K562 (cell line): Measurements from ENCODE around the gene TBL2. TPM values are rescaled to one million over a fixed set of nuclear protein-coding genes. Genes with fewer than 3 reads are reported as not detected.
A peak's percentile ranks its signal among the peaks of the same experiment; 100 is the strongest.

Source experiments
- COPS2 ChIP-seq: fragments of 450-650 bp; conservative IDR thresholded peaks from 2 replicates; pipeline ENCODE4 v1.6.1; 2016; ENCODE audit warnings: mild to moderate bottlenecking, moderate library complexity
- HDAC3 ChIP-seq: fragments of 450-650 bp; IDR thresholded peaks from 2 replicates; pipeline ENCODE4 v1.6.1; 2018; ENCODE audit warnings: borderline replicate concordance, mild to moderate bottlenecking, moderate library complexity; ENCODE audit not compliant: partially characterized antibody
- HNRNPK ChIP-seq: fragments of 200-400 bp; formaldehyde crosslinking; IDR thresholded peaks from one replicate; pipeline ENCODE4 v1.6.1; 2018; ENCODE audit warnings: mild to moderate bottlenecking, low read depth, low read length; ENCODE audit not compliant: poor library complexity, severe bottlenecking
- HNRNPUL1 ChIP-seq: fragments of 200-400 bp; formaldehyde crosslinking; IDR thresholded peaks from 2 replicates; pipeline ENCODE4 v1.6.1; 2017; ENCODE audit warnings: low read length
- KAT7 ChIP-seq: sonication (generic); formaldehyde crosslinking; IDR thresholded peaks from 2 replicates; pipeline ENCODE4 v1.8.0; 2022; ENCODE audit warnings: missing genetic modification reagents, mild to moderate bottlenecking, borderline replicate concordance
- SNIP1 ChIP-seq: fragments of 450-650 bp; IDR thresholded peaks from 2 replicates; pipeline ENCODE4 v1.7.1; 2017; ENCODE audit warnings: low read depth, mild to moderate bottlenecking
- SPI1 ChIP-seq: IDR thresholded peaks from 2 replicates; pipeline ENCODE4 v1.6.1; 2011; ENCODE audit warnings: low read depth, low read length, control low read depth, borderline replicate concordance
- TEAD4 ChIP-seq, 2 experiments: sonication (generic) in 1 of 2; formaldehyde crosslinking in 1 of 2; IDR thresholded peaks; 2 replicates each; pipeline versions ENCODE4 v1.6.1 to v1.8.0; 2012 to 2022; ENCODE audit warnings: borderline replicate concordance in 1 of 2, inconsistent platforms in 1 of 2, low read length in 1 of 2, mild to moderate bottlenecking in 1 of 2, missing genetic modification reagents in 1 of 2
- ZBTB8A ChIP-seq: fragments of 450-650 bp; IDR thresholded peaks from 2 replicates; pipeline ENCODE4 v1.6.1; 2018; ENCODE audit warnings: mild to moderate bottlenecking, moderate library complexity; ENCODE audit not compliant: partially characterized antibody
- ZKSCAN1 ChIP-seq: fragments of 150-350 bp; IDR thresholded peaks from 2 replicates; pipeline ENCODE4 v1.6.1; 2016; ENCODE audit warnings: low read depth, low read length
- ZNF778 ChIP-seq: fragments of 450-650 bp; formaldehyde crosslinking; IDR thresholded peaks from 2 replicates; pipeline ENCODE4 v1.4.0; 2020; ENCODE audit warnings: mild to moderate bottlenecking, moderate library complexity
- ZSCAN29 ChIP-seq: fragments of 450-650 bp; IDR thresholded peaks from 2 replicates; pipeline ENCODE4 v1.6.1; 2017
- polyA plus RNA-seq, 8 experiments: library from polyadenylated mRNA; depleted of rRNA in 4 of 8; stranded (reverse) in 5 of 8; unstranded in 3 of 8; fragments of >200 nt; fragmentation: Nextera tagmentation in 2 of 8; fragmentation: Illumina TruSeq in 1 of 8; extraction: Ambion mirVana in 2 of 8; extraction: Trizol in 1 of 8; gene quantifications; 2 replicates each; pipeline versions ENCODE4 v1.2.1 to v1.2.3, GENCODE V29; 2011 to 2014; ENCODE audit warnings: inconsistent platforms in 1 of 8, missing spikeins in 1 of 8
- total RNA-seq, 7 experiments: library from RNA; depleted of rRNA in 6 of 7; stranded (reverse); fragments of >200 nt in 6 of 7; fragmentation: Illumina TruSeq in 2 of 7; extraction: Trizol in 2 of 7; gene quantifications; 2 replicates each; pipeline versions ENCODE4 v1.2.1 to v1.2.3, GENCODE V29; 2011 to 2021; ENCODE audit warnings: low replicate concordance in 1 of 7
- TF ChIP-seq, protein P1 (sequence below), 2 experiments: fragments of 150-350 bp in 1 of 2; IDR thresholded peaks; 2 replicates each; pipeline ENCODE4 v1.6.1; 2012 to 2016; ENCODE audit warnings: low read depth in 2 of 2, low read length in 2 of 2, mild to moderate bottlenecking in 1 of 2, moderate library complexity in 1 of 2
- TF ChIP-seq, protein P2 (sequence below): fragments of 450-650 bp; IDR thresholded peaks from 2 replicates; pipeline ENCODE4 v1.6.1; 2017; ENCODE audit warnings: antibody characterized with exemption
- TF ChIP-seq, protein P3 (sequence below): sonication (generic); formaldehyde crosslinking; IDR thresholded peaks from 2 replicates; pipeline ENCODE4 v1.9.0; 2022; ENCODE audit warnings: mild to moderate bottlenecking, missing genetic modification reagents
- TF ChIP-seq, protein P4 (sequence below): sonication (generic); formaldehyde crosslinking; IDR thresholded peaks from 2 replicates; pipeline ENCODE4 v1.8.0; 2022; ENCODE audit warnings: mild to moderate bottlenecking, missing genetic modification reagents
- TF ChIP-seq, protein P5 (sequence below), 2 experiments: fragments of 200-800 bp in 1 of 2; sonication (Bioruptor generic) in 1 of 2; sonication (generic) in 1 of 2; formaldehyde crosslinking in 1 of 2; IDR thresholded peaks in 1 of 2; conservative IDR thresholded peaks in 1 of 2; 2 replicates each; pipeline versions ENCODE4 v1.5.0 to v1.6.1; 2016 to 2020; ENCODE audit warnings: missing compliant biosample characterization in 1 of 2, missing genetic modification characterization in 1 of 2, missing genetic modification reagents in 1 of 2

The TBL2 gene
- total and polyA plus RNA-seq, 9 of the 15 experiments (the other 6 are each of a cell fraction or from before 2014, with no cell fraction given): 2.5 to 123 (median 49.2) TPM

DNA sequence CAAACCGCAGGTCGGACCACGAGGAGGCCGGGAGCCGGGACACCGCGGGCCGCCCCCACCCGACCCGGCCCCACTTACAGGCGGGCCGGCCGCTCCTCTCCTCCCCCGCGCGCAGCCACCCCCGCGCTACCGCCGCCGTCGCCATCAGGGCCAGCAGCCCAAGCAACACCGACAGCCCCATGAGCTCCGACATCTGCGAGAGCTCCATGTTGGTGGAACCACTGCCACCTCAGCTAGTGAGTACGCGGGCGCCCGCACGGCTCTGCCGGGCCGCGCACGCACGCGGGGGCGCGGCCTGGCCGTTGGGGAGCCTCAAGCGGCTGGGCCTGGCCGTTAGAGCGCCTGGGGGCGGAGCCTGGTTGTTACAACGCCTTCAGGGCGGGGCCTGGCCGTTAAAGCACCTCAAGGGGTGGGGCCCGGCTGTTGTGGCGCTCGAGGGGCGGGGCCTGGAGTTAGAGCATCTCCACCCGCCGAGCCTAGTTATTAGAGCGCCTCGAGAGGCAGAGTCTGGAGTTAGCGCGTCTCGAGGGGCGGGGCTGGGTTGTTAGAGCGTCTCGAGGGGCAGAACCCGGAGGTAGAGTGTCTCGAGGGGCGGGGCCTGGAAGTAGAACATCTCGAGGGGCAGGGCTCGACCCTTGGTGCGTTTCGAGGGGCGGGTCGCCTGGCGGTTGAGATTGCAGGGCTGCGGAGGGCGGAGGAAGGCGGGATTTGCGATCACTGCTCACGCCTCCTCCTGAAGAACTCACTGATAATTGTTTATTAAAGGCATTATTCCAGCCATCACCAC, at the start of gene TBL2 (continued):
- TF ChIP-seq COPS2 (no peak), HNRNPK (no peak), ZNF778 (CRISPR knock-in tag) (no peak), HDAC3 (no peak), ZKSCAN1 (no peak), ZBTB8A (no peak), SPI1 (no peak), ZSCAN29 (no peak), HNRNPUL1 (no peak), TEAD4 (IDR thresholded peaks at IDR 0.05; ENCODE audit: low read length) (peak; percentile 50; the same call in 1 of the 2 replicates), TEAD4 (CRISPR knock-in tag; IDR thresholded peaks at IDR 0.05; ENCODE audit: borderline replicate concordance) (no peak), SNIP1 (no peak), KAT7 (0 out of 2 replicates have a peak, but pooled peaks have one; percentile 6)
- TF ChIP-seq, protein P1, sequence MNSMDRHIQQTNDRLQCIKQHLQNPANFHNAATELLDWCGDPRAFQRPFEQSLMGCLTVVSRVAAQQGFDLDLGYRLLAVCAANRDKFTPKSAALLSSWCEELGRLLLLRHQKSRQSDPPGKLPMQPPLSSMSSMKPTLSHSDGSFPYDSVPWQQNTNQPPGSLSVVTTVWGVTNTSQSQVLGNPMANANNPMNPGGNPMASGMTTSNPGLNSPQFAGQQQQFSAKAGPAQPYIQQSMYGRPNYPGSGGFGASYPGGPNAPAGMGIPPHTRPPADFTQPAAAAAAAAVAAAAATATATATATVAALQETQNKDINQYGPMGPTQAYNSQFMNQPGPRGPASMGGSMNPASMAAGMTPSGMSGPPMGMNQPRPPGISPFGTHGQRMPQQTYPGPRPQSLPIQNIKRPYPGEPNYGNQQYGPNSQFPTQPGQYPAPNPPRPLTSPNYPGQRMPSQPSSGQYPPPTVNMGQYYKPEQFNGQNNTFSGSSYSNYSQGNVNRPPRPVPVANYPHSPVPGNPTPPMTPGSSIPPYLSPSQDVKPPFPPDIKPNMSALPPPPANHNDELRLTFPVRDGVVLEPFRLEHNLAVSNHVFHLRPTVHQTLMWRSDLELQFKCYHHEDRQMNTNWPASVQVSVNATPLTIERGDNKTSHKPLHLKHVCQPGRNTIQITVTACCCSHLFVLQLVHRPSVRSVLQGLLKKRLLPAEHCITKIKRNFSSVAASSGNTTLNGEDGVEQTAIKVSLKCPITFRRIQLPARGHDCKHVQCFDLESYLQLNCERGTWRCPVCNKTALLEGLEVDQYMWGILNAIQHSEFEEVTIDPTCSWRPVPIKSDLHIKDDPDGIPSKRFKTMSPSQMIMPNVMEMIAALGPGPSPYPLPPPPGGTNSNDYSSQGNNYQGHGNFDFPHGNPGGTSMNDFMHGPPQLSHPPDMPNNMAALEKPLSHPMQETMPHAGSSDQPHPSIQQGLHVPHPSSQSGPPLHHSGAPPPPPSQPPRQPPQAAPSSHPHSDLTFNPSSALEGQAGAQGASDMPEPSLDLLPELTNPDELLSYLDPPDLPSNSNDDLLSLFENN (IDR thresholded peaks at IDR 0.05; ENCODE audit: low read depth in 2 of 2, low read length in 2 of 2): peak in 1 of 2 experiments; percentile 70; a peak in 1 of 4 replicates
- TF ChIP-seq, protein P2, sequence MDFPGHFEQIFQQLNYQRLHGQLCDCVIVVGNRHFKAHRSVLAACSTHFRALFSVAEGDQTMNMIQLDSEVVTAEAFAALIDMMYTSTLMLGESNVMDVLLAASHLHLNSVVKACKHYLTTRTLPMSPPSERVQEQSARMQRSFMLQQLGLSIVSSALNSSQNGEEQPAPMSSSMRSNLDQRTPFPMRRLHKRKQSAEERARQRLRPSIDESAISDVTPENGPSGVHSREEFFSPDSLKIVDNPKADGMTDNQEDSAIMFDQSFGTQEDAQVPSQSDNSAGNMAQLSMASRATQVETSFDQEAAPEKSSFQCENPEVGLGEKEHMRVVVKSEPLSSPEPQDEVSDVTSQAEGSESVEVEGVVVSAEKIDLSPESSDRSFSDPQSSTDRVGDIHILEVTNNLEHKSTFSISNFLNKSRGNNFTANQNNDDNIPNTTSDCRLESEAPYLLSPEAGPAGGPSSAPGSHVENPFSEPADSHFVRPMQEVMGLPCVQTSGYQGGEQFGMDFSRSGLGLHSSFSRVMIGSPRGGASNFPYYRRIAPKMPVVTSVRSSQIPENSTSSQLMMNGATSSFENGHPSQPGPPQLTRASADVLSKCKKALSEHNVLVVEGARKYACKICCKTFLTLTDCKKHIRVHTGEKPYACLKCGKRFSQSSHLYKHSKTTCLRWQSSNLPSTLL: no peak
- TF ChIP-seq, protein P3, sequence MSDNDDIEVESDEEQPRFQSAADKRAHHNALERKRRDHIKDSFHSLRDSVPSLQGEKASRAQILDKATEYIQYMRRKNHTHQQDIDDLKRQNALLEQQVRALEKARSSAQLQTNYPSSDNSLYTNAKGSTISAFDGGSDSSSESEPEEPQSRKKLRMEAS (CRISPR knock-in tag): peak; percentile 53
- TF ChIP-seq, protein P4, sequence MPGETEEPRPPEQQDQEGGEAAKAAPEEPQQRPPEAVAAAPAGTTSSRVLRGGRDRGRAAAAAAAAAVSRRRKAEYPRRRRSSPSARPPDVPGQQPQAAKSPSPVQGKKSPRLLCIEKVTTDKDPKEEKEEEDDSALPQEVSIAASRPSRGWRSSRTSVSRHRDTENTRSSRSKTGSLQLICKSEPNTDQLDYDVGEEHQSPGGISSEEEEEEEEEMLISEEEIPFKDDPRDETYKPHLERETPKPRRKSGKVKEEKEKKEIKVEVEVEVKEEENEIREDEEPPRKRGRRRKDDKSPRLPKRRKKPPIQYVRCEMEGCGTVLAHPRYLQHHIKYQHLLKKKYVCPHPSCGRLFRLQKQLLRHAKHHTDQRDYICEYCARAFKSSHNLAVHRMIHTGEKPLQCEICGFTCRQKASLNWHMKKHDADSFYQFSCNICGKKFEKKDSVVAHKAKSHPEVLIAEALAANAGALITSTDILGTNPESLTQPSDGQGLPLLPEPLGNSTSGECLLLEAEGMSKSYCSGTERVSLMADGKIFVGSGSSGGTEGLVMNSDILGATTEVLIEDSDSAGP (CRISPR knock-in tag): no peak
- TF ChIP-seq, protein P5, sequence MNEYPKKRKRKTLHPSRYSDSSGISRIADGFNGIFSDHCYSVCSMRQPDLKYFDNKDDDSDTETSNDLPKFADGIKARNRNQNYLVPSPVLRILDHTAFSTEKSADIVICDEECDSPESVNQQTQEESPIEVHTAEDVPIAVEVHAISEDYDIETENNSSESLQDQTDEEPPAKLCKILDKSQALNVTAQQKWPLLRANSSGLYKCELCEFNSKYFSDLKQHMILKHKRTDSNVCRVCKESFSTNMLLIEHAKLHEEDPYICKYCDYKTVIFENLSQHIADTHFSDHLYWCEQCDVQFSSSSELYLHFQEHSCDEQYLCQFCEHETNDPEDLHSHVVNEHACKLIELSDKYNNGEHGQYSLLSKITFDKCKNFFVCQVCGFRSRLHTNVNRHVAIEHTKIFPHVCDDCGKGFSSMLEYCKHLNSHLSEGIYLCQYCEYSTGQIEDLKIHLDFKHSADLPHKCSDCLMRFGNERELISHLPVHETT (CRISPR knock-in tag; conservative IDR thresholded peaks at IDR 0.05 in 1 of 2, IDR thresholded peaks at IDR 0.05 in 1 of 2): no peak
